OCI-M1 (cell line): ENCODE measurements around the gene OSBPL2.
A peak's percentile ranks its signal among the peaks of the same experiment; 100 is the strongest.

ENCODE experiments used
- DNase-seq: peaks from one replicate; lab custom pipeline; 2025; lab: John Stamatoyannopoulos, UW

The OSBPL2 gene

DNA sequence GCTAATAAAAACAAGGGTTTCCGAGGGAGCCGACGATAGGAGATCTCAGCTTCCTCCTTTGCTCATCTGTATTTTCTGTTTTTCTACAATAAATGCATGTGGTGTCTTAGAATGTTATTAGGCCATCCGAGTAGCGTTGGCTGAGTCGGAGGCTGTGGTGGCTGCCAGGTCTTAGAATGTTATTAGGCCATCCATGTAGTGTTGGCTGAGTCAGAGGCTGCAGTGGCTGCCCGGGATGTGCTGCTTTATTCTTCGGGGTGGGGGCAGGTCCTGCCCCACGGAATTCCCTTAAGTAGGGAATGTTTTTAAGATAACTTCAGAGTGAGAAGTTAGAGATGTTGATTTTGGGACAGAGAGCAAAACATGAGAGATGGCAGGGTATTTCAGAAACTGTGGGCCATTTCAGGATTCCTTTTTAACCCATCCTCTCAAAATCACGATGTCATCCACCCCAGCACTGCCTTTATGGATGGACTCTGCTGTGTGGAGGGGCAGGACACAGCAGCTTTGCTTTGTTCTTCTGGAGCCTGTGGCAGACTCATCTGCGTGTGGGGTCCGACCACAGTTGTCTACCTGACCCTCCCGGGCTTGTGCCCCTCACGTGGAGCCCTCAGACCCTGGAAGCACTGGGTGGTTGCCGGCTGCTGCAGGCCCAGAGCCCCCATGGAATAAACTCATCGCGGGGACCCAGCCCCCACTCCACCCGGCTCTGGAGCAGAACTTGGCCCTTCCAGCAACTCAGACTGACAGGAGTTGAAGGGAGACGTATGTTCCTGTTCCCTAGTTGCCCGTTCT lies 20.4 kb downstream of the OSBPL2 start:
- DNase-seq = no peak

DNA sequence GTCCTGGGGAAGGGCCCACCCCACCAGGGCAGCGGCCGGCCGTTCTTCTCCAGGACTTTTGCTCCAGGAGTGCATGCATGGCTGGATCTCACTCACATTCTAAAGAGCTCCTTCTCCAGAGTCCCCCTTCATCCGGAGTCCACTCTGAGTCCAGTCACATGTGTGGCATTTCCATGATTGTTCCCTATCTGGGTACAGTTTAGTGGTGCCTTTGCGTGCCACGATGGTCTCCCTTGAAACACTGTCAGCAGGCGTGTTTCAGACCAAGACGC lies 20.9 kb downstream of the OSBPL2 start:
- DNase-seq = no peak

DNA sequence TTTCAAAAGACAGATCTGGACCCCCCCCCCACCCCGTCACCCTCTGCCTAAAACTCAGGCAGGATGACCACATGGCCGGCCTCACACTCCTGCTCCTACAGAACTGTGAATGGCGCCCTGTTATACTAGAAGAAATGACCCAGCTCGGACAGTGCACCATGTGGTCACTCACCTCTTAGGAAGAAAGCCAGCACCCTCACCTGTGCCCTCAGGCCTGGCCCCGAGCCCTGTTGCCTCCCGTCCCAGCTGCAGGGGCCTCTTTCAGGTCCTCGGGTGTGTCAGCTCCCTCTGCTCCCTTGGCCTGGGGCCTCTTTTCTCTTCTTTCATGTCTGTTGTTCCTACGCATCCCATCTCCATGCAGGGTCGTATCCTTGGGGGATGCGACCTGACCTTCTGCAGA lies 23.7 kb downstream of the OSBPL2 start:
- no peak for DNase-seq

DNA sequence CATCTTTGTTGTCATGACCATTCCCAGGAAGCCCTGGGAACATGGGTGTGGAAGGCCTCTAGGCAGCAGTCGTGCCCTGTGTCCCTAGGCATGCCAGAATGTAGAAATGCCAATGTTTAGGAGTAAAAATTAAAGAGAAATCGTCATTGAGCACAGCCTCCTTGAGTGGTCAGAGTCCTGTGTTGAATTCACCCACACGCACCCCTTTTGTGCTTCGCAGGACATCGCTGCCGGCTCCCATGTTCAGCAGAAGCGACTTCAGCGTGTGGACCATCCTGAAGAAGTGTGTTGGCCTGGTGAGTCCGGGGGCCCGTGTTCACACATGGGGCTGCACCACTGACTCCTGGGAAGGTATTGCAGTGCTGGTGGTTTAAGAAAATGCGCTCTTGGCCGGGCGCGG lies 25.1 kb downstream of the OSBPL2 start:
- no peak for DNase-seq

DNA sequence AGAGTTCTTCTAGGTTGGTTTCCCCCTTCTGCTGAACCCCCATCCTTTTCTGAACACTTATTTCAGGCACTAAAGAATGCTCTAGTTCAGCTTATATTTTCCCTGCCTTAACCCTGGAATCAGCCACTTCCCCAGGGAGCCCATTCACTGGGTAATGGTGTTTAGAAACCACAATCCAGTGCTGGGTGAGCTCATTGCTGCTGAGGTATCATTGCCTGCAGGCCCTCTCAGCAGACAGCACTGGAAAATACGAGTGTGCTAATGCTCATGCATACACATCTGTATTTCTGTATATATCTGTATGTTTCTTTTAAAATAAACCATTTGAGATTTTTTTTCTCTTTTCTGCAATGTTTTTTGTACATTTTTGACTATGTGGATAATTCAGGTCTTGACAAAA lies 27.0 kb downstream of the OSBPL2 start:
- no peak for DNase-seq

DNA sequence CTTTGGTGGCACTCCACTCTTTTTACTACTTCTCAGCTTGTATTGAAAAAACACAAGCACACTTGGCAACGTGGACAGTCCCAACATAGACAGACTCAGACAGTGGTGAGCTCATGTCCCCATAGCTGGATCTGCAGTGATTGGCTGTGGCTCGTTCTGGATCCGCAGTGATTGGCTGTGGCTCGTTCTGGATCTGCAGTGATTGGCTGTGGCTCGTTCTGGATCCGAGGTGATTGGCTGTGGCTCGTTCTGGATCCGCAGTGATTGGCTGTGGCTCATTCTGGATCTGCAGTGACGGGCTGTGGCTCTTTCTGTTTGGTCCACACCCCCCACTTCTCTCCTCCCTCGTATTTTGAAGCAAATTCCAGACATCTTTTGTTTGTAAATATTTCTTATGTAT lies 28.0 kb downstream of the OSBPL2 start:
- no peak for DNase-seq

DNA sequence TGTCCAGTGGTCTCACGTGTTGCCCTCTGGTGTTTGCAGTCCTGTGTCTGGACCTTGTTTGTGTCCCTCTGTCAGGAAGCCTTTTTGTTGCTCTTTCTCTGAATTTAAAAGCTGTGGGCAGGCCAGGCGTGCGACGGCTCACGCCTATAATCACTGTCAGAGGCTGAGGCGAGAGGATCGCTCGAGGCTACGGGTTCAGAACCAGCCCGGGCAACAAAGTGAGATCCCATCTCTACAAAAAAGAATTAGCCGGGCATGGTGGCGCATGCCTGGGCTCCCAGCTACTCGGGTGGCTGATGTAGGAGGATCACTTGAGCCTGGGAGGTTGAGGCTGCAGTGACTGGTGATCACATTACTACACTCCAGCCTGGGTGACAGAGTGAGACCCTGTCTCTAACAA lies 28.5 kb downstream of the OSBPL2 start:
- no peak for DNase-seq

DNA sequence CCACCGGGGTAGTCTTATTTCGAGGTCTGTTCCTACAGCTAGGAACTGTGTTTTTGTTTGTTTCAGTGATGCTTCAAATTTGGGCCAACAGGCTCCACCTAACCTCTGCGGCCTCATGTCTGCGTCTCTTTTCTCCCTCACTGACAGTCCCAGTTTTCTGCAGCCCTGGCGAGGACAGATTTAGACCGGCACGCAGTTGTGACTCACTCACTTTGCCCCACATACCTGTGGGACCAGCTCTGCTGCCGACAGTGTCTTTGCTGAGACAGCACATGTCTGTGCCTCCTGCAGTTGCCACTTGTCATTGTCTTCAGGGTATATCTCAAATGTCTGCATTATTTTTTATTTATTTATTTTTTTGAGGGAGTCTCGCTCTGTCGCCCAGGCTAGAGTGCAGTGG lies 29.2 kb downstream of the OSBPL2 start:
- no peak for DNase-seq

DNA sequence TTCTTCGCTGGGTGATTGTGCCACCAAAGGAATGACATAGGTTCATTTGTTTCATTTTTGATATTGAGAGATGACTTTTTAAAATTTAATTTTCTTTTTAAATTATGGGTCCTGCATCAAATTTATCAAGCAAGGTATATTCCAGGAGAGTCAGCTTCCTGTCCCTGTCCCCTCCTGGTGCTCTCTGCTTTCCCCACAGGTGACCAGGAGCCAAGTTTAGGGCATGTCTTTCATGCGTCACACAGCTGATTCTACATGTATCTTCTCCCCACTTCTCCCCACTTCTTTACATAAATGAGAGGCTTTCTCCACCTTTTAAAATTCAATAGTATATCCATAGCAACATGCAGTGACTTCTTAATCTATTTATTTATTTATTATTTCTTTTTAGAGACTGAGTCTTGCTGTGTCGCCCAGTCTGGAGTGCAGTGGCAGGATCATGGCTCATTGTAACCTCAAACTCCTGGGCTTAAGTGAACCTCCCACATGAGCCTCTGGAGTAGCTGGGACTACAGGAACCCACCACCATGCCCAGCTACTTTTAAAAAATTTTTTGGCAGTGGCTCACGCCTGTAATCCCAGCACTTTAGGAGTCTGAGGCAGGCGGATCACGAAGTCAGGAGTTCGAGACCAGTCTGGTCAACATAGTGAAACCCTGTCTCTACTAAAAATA lies 30.0 kb downstream of the OSBPL2 start:
- DNase-seq = no peak

DNA sequence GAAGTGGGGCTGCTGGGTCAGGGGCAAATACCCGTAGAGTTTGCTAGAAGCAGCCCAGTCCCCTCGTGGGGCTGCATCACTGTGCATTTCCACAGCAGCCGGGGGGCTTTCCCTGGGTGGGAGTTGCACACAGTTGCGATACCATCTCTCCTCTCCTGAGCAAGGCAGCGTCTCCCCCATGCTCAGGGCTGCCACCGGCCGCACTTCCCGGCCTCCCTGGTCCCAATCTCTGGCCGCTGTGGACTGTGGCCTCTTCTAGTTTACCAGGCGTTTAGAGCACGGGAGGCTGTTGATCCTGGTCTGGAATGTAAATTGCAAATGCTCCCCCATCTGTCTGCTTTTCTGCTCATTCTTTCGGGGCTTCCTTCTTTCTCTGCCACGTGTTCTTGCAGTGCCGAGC lies 31.1 kb downstream of the OSBPL2 start:
- no peak for DNase-seq

DNA sequence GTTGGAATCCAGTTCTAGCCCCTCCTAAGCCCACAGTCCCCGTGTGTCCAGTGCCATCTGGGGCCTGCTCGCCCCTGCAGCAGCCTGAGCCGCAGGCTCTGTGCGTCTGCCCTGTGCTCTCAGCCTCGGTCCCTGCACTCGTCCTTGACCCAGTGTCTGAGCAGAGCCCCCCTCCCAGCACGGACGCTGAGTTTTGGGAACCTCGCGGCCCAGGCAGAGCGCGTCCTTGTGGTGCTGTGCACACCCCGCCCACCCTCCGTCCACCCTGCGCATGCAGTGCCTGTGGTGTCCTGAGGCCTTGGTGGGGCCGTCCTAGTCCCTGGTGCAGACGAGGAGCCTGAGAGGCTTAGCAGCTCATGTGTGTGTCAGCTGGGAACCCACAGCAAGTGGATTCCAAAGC lies 31.6 kb downstream of the OSBPL2 start:
- no peak for DNase-seq

DNA sequence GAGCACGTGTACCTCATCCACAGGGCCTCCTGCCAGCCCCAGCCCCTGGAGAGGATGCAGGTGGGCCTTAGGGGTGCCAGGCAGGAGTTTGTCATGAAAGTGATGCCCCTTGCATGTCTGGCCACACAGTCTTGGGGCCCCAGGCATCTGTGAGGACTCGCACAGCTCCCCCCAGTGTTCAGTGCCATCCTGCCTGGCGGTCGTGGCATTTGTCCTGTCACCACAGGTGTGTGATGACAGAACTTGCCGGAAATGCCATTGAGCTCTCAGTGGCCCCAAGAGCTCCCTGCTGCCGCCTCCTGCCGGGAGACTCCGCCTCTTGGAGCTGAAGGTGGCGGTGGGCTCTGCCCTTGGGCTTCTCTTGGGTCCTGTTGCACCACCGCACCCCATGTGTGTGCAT lies 33.9 kb downstream of the OSBPL2 start:
- DNase-seq = no peak

DNA sequence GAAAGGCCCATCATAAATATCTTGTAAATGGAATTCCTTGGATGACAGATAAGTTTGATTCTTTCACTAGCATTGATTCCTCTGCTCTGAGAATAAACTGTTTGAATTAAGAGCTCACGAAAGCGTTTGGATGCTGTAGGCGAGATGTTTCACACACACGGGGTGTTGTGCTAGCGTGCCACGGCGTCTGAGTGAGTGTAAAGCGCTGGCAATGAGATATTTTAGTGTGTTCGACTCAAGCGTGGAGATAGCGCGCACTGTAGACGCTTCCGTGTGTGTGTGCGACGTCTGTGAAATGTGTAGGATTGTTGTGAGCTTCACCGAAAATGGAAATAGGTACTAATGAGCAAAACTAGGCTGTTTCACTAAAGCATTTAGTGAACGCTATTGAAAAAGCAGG lies 35.1 kb downstream of the OSBPL2 start:
- no peak for DNase-seq

DNA sequence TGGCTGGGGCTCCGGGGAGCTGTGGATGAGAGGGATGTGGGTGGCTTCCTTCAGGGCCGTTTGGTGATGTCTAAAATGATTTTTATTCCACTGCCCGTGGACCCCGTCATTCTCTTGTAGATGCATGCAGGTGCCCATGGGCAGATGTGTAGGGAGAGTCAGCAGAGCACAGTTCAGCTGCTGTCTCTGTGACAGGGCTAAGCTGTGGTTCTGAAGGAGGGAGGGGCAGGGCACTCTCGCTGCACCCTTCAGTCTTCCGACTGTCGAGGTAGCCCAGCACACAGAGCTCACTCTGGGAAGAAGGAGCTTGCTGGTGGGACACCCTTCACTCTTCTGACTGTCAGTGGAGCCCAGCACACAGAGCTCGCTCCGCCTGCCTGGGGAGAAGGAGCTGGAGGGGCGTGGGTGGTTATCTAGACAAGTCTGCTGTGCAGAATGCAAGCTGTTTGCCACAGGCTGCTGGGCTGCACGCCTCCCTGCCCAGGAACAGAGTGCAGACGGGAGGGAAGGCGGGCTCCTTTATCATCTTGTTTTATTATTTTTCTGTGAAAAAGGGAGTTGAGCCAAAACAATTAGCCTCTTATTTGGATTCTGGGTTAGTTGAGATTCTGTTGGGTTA lies 36.1 kb downstream of the OSBPL2 start:
- DNase-seq = peak; percentile 37

DNA sequence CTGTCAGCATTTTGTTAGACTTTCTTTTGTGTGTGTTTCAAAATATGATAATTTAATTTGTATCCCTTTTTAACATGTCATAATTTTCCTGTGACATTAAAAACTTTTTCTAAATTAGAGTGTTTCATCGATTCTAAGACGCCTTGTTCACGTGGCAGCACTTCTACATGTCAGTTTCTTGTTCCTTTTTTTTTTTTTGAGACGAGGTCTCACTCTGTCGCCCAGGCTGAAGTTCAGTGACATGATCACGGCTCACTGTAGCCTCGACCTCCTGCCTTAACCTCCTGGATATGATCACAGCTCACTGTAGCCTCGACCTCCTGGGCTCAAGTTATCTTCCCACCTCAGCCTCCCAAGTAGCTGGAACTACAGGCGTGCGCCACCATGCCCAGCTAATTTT lies 36.9 kb downstream of the OSBPL2 start:
- DNase-seq = no peak

DNA sequence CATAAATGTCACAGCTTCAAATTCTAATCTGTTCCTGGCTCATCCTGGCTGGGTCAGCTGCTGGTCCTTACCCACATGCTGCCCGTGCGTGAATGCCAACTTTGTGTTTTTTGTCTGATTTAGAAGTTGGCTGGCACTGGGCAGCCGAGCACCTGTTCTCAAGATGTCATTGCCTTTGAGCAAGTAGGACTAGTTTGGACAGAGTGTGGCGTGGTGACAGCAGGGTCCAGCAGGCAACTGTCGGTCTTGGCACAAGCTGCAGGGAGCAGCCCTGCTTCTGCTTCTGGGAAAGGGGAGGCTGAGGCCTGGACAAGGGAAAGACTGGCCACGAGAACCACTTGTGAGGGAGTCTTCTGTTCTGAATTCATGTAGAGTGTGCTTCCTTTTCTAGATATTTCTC lies 38.1 kb downstream of the OSBPL2 start:
- no peak for DNase-seq

DNA sequence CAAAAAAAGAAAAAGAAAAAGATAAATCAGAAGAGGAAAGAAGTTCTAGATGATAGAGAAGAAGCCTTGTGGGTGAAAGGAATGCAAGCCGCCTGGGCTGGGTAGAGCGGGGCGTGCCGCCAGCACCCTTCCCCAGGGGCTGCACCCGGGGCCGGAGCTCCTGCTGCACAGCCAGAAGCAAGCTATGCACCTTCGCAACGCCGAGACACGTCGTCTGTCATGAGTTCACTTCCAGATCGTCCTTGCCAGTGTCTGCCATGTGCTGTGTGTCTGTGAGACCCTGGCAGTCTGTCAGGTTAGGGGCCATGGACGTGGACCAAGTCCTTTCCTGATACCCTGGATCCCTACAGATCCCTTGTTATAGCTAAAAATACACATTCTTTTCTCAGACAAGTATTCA lies 38.9 kb downstream of the OSBPL2 start:
- no peak for DNase-seq

DNA sequence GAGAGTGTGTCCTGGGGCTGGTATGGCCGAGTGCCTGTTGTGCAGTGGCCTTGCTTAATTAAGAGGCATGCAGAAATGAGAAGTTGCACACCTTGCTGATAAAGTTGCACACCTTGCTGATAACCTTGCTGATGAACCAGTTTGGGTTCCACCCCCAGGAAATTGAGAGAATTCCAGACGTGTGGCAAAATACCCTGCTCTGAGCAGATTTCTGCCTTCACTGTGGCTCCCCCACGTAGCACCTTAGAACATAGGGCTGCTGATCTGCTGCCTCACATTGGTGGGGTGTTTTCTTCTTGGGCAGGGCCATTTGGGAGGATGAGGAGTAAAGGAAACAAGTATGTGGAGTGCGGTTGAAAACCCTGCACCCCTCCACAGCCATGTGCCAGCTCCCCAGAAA lies 42.0 kb downstream of the OSBPL2 start:
- DNase-seq = no peak

DNA sequence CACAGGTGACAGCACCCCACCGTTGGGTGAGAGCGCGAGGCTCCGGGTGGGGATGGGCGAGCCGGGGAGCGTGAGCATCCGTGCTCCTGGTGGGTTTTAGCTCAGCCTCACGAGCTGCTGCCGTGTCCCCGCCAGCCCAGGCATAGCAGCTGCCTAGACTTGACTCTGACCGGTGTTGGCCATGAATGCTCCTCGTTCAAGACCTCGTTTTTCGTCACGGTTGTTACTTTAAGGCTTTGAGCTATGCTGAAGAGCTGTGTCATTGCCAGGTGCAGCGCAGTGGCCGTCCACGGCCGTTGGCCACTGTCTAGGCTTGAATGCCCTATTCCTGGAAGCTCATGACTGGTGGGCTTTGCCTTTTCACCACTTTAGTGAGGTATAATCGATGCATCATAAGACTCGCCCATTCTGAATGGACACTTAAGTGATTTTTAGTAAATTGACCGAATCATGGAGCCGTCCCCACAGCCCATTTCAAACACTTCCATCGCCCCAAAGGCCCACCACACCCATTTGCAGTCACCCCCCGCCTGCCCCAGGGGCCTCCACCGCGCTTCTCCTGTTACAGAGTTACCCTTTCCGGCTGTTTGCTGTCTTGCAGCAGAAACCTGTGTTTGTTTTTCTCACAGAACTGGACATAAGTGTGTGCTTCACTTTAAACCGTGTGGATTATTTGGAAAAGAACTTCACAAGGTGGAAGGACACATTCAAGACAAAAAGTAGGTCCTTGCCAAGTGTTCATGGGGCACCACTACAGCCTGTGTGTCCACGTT lies 43.0 kb downstream of the OSBPL2 start:
- no peak for DNase-seq

DNA sequence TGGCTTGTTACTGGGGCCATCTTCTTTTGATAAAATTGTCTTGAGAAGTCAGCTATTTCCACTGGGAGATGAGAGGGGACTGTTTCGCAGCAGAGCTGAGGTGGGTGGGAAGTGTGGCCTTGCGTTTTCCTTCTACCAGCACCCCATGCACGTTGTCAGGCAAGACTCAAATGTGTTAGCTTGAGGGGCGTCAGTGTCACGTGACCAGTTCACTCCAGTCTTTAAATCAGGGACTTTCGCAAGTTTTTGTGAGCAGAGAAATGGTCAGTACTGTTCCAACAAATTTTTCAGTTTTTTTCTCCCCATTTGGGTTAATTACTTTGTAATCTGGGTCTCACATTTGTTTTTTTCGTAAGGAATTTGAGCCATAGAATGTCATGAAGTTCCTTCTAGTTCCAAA lies 43.8 kb downstream of the OSBPL2 start:
- DNase-seq = no peak

DNA sequence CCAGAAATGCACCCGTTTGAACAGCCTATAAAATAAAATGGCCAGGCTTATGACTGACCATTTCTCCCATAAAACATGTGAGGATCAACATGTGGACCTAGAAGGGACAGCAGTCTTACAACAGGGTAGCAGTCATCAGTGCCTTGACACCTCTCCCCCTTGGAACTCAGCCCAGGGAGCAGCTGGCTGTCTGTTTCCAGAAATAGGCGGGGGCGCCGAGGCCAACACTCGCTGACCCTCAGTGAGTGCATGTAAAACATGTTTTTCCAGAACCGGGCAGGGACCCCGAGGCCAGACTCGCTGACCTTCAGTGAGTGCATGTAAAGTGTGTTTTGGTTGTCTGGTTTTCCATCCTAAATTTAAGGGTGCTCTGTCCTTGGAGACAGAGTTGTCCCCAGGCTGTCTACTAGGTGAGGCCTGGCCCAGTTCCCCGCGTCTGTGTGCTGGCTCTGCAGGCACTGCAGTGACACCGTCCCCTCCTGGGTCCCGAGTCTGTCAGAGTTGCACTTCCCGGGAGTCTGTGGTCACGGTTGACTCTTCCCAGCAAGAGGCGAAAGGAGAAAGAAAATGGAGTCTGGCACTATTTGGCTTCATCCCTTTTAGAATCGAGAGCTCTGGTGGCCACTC lies 44.7 kb downstream of the OSBPL2 start:
- DNase-seq = no peak

DNA sequence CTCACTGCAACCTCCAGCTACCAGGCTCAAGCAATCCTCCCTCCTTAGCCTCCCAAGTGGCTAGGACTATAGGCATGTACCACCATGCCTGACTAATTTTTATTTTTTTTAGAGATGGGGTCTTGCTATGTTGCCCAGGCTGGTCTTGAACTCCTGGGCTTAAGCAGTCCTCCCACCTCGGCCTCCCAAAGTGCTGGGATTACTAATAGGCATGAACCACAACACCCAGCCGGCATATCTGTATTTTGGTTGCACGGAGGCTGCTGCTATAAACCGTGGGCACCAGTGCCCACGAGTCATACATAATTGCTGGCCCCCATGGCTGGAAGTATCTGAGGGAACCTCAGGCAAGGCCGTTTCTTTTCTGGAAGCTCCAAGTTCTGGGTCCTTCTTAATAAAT lies 46.1 kb downstream of the OSBPL2 start:
- DNase-seq = no peak

DNA sequence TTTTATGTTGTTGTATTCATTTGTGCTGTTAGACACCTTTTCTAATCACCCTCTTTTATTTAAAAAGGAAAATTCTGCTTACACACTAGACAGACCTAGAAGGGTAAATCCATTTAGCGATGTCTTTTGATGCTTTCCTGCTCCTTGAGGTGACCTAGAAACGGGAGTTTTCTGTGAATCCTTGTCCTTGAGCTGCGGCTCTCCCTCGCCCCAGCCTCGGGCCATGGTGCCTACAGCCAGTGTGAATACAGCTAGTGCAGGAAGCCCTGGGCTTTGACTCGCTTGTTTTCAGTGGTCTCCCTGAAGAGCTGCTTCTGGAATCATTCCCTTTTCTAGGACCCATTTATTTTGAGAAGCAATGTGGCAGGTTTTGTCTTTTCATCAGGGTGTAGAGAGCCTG lies 46.8 kb downstream of the OSBPL2 start:
- DNase-seq = no peak
